LNCAP (cell line): ENCODE results near the gene CNNM3.

ENCODE experiments used
- CTCF ChIP-seq: fragments of 450-650 bp; IDR thresholded peaks from 2 replicates; pipeline ENCODE4 v1.5.1; 2017; ENCODE audit warnings: mild to moderate bottlenecking

Gene CNNM3

GRCh38 chr2:96792772-96793749 is 23.0 kb upstream of the CNNM3 start:
- no peak for TF ChIP-seq CTCF

GRCh38 chr2:96795076-96795475 is 21.0 kb upstream of the CNNM3 start:
- no peak for TF ChIP-seq CTCF

GRCh38 chr2:96797066-96797625 is 18.9 kb upstream of the CNNM3 start:
- no peak for TF ChIP-seq CTCF

GRCh38 chr2:96798733-96799622 is 17.1 kb upstream of the CNNM3 start:
- no peak for TF ChIP-seq CTCF

- TF ChIP-seq CTCF: no peak
These were observed 16.5 kb upstream of the CNNM3 start for GRCh38 chr2:96799623-96799935.

GRCh38 chr2:96800061-96801004 is 15.7 kb upstream of the CNNM3 start:
- TF ChIP-seq CTCF: no peak
